HG03342 (cell line): ENCODE measurements around the gene USH2A.
"Not testable (repeated sequence)": the region's sequence is repeated elsewhere in the genome, so short reads cannot be mapped to it uniquely, and the experiment has no call there.

Source experiments
- ATAC-seq: cut with Tn5 transposase; IDR thresholded peaks from one replicate; pipeline ENCODE4 v1.9.1; 2021; ENCODE audit warnings: mild to moderate bottlenecking, moderate library complexity; ENCODE audit not compliant: unreplicated experiment

The USH2A gene

GRCh38 chr1:216416488-216416887, 6.8 kb downstream of the USH2A start:
- ATAC-seq = no peak

GRCh38 chr1:216410026-216410425, 13.2 kb downstream of the USH2A start:
- ATAC-seq = no peak

- no peak for ATAC-seq
These were observed 32.3 kb downstream of the USH2A start for GRCh38 chr1:216390956-216391355.

GRCh38 chr1:216389774-216390173, 33.5 kb downstream of the USH2A start:
- no peak for ATAC-seq

- no peak for ATAC-seq
These were observed 34.7 kb downstream of the USH2A start for GRCh38 chr1:216388558-216388957.

GRCh38 chr1:216387782-216388181, 35.5 kb downstream of the USH2A start:
- ATAC-seq = no peak

- no peak for ATAC-seq
These were observed 43.8 kb downstream of the USH2A start for GRCh38 chr1:216379441-216379840.

GRCh38 chr1:216368249-216368648, 55.0 kb downstream of the USH2A start:
- ATAC-seq = no peak

- ATAC-seq = no peak
These were observed 56.3 kb downstream of the USH2A start for GRCh38 chr1:216366979-216367378.

- no peak for ATAC-seq
These were observed 66.3 kb downstream of the USH2A start for GRCh38 chr1:216356945-216357344.

GRCh38 chr1:216350186-216350585, 73.1 kb downstream of the USH2A start:
- ATAC-seq = no peak

GRCh38 chr1:216346526-216346925, 76.7 kb downstream of the USH2A start:
- no peak for ATAC-seq

GRCh38 chr1:216340542-216340941, 82.7 kb downstream of the USH2A start:
- not testable (repeated sequence) for ATAC-seq

GRCh38 chr1:216332462-216332861, 90.8 kb downstream of the USH2A start:
- ATAC-seq = no peak

GRCh38 chr1:216332003-216332402, 91.2 kb downstream of the USH2A start:
- ATAC-seq = no peak

GRCh38 chr1:216331211-216331610, 92.0 kb downstream of the USH2A start:
- no peak for ATAC-seq

- ATAC-seq = no peak
These were observed 93.0 kb downstream of the USH2A start for GRCh38 chr1:216330262-216330661.

- no peak for ATAC-seq
These were observed 97.3 kb downstream of the USH2A start for GRCh38 chr1:216325946-216326345.

GRCh38 chr1:216325336-216325735, 97.9 kb downstream of the USH2A start:
- ATAC-seq = no peak

- no peak for ATAC-seq
These were observed 99.9 kb downstream of the USH2A start for GRCh38 chr1:216323344-216323743.

GRCh38 chr1:216314379-216315095, 108.7 kb downstream of the USH2A start:
- no peak for ATAC-seq

- no peak for ATAC-seq
These were observed 112.5 kb downstream of the USH2A start for GRCh38 chr1:216310776-216311175.

- ATAC-seq = no peak
These were observed 116.4 kb downstream of the USH2A start for GRCh38 chr1:216306830-216307229.
